ENCODE measurements around the gene EFCAB6. TPM values are rescaled to one million over a fixed set of nuclear protein-coding genes. Genes with fewer than 3 reads are reported as not detected.

EFCAB6 gene
- total and polyA plus RNA-seq, 9 of the 15 experiments (the other 6 are each of a cell fraction or from before 2014, with no cell fraction given): 0.06 TPM; not detected in 8

- POLR2A ChIA-PET: interaction anchor here (0.8 to 0.9 kb wide), 3 partner anchors 9 to 57 kb away, joined by 3 read pairs; no protein-coding TSS in a partner anchor
- 2% methylated on average over 5 of the region's 6 CpGs for WGBS (ENCODE audit: insufficient coverage, low coverage, missing lambda C conversion rate)
- no TSS peak for BruUV-seq (replicated peaks)
- Histone ChIP-seq H3K27ac (ENCODE audit: extremely low read depth, low read depth, low read length) (no peak overlapping the region), H3K27me3 (ENCODE audit: control insufficient read depth in 2 of 2, insufficient read depth in 2 of 2, low read length in 2 of 2) (no peaks in the 10 kb centered on the region; a peak in 1 of 5 replicates), H3K9me3 (replicated peaks; ENCODE audit: control insufficient read depth, insufficient read depth, low read depth, low read length) (no peaks in the 10 kb centered on the region), H4K20me1 (replicated peaks; ENCODE audit: control insufficient read depth, insufficient read depth, low read length) (no peaks in the 10 kb centered on the region), H3K4me3 (no peak overlapping the region), H3K9me1 (ENCODE audit: control insufficient read depth, insufficient read depth, low read length) (no peaks in the 10 kb centered on the region), H3K4me1 (replicated peaks in 1 of 2; ENCODE audit: control insufficient read depth in 2 of 2, insufficient read depth in 2 of 2, low read length in 2 of 2) (no peaks in the 10 kb centered on the region), H3K4me2 (ENCODE audit: insufficient read depth, low read length) (no peak overlapping the region), H3K36me3 (ENCODE audit: control insufficient read depth, insufficient read depth, low read length) (no peaks in the 10 kb centered on the region), H2AFZ (ENCODE audit: low read depth, low read length) (no peak overlapping the region), H3K79me2 (ENCODE audit: control insufficient read depth, insufficient read depth, low read length) (no peaks in the 10 kb centered on the region), H3K9ac (ENCODE audit: insufficient read depth in 1 of 2, low read depth in 2 of 2, low read length in 2 of 2) (no peak overlapping the region)
- in situ Hi-C loops (cut with MboI) (no loop called here), intact Hi-C loops (cut with micrococcal nuclease) (no loop called here)
- CTCF ChIA-PET (ENCODE audit: low intra/inter-chr PET ratio): no interaction called here
- no peak for FAIRE-seq
- no peak for DNase-seq (ENCODE audit: extremely low read depth in 1 of 4, low spot score in 3 of 4)
- TF ChIP-seq ZNF655 (CRISPR knock-in tag; IDR thresholded peaks at IDR 0.05): no peak
- TF ChIP-seq ZKSCAN1 (IDR thresholded peaks at IDR 0.05; ENCODE audit: low read depth, low read length): no peak
- no peak for TF ChIP-seq PYGO2 (tag; IDR thresholded peaks at IDR 0.05)
- TF ChIP-seq HMG20A (CRISPR knock-in tag; conservative IDR thresholded peaks at IDR 0.05): no peak
- TF ChIP-seq SNAPC5 (CRISPR knock-in tag; IDR thresholded peaks at IDR 0.05): no peak
- no peak for TF ChIP-seq NR3C1 (CRISPR knock-in tag; IDR thresholded peaks at IDR 0.05)
- no peak for TF ChIP-seq KAT2B (IDR thresholded peaks at IDR 0.05; ENCODE audit: low read depth, low read length)
- no peak for TF ChIP-seq POLR2A (conservative IDR thresholded peaks at IDR 0.05)
- no peak for TF ChIP-seq SIN3B (IDR thresholded peaks at IDR 0.05; ENCODE audit: low read depth)
- TF ChIP-seq ZNF12 (CRISPR knock-in tag; IDR thresholded peaks at IDR 0.05): no peak
- TF ChIP-seq RBM22 (IDR thresholded peaks at IDR 0.05; ENCODE audit: low read depth, low read length, poor library complexity, severe bottlenecking): no peak
- TF ChIP-seq HDAC3 (IDR thresholded peaks at IDR 0.05; ENCODE audit: borderline replicate concordance, partially characterized antibody): no peak
- TF ChIP-seq SMARCB1 (IDR thresholded peaks at IDR 0.05; ENCODE audit: insufficient read length, low read depth): no peak
- no peak for TF ChIP-seq SMARCA5 (IDR thresholded peaks at IDR 0.05)
- TF ChIP-seq POLR2G (IDR thresholded peaks at IDR 0.05; ENCODE audit: low read depth, low read length): no peak
- no peak for TF ChIP-seq CSDE1 (IDR thresholded peaks at IDR 0.05)
- no peak for TF ChIP-seq ARHGAP35 (IDR thresholded peaks at IDR 0.05; ENCODE audit: partially characterized antibody)
- no peak for TF ChIP-seq ZNF586 (CRISPR knock-in tag; conservative IDR thresholded peaks at IDR 0.05)
- no peak for ATAC-seq
Observed at GRCh38 chr22:43689356-43689755, 122.7 kb downstream of the EFCAB6 start.

Data from K562 (cell line).